GM18858 (cell line): Measurements from ENCODE around the gene TLE2.

ENCODE experiments used
- ATAC-seq: cut with Tn5 transposase; IDR thresholded peaks from one replicate; pipeline ENCODE4 v1.9.1; 2021; ENCODE audit not compliant: unreplicated experiment

Gene TLE2

DNA sequence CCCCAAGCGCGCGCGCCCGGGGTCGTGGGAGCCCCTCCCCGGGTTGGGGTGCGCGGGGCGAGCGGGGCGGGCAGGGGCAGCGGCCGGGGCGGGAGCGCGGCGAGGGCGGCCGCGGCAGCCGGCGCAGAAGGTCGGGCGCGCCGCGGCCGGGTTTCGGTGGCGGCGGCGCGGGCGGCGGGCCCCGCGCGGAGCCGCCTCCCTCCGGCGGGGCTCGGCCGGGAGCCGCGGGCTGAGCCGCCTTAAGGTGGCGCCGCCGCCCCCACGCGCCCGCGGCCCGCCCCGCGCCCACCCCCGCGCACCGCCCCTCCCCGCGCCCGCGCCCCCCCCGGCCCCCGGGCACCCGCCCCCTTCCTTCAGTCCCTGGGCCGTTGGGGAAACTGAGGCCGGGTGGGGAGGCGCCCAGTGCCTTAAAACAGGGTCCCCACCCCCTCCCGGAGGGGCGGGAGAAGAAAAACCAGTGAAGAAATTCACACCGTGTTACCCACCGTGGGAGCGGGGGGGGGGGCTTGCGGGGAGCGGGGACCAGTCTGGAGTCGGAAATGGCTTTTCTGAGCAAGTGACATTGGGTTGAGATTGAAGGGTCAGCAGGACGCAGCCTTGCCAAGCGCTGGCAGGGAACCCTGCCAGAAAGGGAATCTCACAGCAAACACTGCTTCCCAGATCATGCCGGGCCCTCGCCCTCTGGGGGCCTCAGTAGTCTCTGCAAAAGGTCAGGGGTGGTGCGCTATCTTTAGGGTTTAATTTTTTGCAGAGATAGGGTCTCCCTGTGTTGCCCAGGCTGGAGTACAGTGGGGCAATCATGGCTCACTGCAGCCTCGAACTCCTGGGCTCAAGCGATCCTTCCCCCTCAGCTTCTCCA, at the start of gene TLE2:
TLE2 (minus strand) TSS at position 216 of the 859 bp plus-strand sequence. CDS start 376 bp downstream, outside the sequence.
- ATAC-seq, result no peak

DNA sequence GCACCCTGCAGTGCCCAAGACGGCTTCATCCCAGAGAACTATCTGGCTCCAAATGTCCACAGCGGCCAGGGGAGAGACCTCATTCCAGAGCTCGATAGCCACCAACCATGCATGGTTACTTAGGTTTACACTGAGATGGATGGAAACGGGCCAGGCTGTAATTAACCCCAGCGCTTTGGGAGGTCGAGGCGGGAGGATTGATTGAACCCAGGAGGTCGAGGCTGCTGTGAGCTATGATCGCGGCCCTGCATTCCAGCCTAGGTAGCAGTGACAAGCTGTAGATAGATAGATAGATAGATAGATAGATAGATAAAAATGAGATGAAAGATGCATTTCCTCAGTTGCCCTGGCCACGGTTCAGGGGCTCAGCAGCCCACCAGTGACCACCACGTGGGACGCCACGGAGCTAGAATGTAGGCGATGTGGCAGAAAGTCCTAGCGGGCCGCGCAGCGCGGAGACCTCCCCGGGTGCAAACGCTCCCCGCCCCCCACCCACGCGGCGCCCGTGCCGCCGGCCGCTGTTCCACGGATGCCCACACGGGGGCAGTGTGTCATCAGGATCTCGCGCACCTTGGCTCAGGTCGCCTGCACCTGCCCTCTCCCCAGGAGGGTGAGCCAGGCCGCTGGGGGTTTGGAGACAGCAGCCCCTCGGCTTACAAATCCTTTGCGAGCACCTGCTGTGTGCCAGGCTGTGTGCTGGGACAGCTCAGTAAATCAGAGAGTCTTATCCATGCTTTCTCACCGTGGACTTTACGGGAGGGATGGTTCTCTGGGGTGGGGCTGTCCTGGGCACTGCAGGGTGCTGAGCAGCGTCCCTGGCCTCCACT, 46.7 kb upstream of the TLE2 start:
- ATAC-seq, result no peak

DNA sequence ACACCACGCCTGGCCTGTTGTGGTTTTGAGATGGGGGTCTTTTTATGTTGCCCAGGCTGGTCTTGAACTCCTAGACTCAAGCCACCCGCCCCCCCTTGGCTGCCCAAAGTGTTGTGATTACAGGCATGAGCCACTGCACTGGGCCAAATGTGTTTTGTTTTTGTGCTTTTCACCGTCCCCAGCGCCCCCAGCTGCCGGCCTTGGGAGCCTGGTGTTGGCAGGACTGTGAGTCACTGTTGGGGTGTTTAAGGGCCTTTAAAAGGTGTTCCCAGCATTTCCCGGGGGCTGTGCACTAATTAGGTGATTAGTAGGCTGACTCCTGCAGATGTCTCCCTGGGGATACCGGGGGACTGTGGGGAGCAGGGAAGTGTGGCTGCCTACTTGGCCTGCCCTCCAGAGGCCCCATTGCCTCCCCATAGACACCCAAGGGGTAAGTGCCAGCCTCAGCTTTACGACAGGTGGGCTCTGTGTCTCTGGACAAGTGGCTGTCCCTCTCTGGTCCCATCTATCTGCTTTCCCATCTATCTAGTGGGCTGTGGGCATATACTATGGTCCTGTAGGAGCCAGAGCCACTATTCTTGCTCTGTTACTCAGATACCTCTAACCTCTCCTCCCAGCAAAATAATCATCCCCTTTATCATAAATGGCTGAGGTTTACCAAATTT, 45.0 kb upstream of the TLE2 start:
- no peak for ATAC-seq

DNA sequence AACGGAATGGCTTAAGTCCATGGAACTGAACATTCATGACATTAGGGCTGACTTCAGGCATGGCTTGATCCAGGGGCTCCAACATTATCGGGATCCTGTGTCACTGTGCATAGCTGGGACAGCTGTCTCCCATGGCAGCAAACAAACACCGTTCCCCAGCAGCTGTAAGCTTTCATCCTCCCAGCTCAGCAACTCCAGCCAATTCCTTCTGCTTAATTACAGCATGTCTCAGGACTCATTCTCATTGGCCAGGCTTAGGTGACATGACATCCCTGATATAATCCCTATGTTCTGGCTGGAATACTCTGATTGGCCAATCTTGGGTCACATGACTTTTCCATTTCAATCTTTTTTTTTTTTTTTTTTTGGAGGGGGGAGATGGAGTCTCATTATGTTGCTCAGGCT, 44.1 kb upstream of the TLE2 start:
- no peak for ATAC-seq

DNA sequence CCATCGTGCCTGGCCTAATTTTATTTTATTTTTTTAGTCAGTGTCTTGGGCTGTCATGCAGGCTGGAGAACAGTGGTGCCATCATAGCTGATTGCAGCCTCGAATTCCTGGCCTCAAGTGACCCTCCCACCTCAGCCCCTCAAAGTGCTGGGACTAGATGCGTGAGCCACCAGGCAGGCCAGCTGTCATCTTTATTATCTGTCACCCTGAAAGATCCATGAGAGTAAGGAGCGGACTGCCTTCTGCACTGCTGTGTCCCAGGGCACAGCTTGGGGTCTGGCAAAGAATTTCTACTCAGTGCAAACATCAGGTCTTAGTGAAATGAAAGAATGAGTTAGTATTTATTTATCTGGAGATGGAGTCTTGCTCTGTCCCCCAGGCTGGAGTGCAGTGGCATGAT, 42.7 kb upstream of the TLE2 start:
- no peak for ATAC-seq

DNA sequence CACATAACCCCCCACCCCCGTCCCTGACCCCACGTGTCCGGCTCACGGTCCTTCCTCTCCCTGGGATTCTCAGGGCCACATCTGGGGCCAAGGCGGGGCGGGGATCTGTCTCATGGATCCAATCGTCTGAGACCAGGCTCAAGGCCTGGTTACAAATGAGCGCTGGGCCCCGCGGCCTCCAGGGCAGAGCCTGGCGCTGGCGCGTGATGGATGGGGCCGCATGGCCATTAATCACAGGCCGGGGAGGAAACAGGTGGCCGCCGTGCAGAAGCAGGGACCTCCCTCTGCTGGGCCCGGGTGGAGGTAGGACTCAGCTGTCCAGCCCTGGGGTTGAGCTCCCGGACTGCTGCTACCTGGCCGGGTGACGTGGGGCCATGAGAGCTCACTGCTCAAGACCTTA, 39.0 kb upstream of the TLE2 start:
- ATAC-seq, result no peak

DNA sequence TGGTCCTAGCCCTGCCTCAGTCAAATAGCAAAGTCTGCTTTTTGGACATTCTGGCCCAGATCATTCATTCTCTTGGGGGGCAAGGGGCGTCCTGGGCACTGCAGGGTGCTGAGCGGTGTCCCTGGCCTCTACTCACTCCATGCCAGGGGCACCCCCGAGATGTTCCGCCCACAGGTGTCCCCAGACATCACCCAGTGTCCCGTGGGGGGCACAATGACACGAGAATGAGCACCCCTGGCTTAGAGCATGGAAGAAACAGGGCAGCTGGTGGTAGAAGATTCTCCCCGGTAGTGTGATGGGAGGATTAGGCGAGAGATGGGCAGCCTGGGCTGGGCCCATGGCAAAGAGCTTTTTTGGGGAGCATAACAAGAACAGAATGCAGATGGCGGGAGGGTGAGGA, 38.5 kb upstream of the TLE2 start:
- no peak for ATAC-seq

DNA sequence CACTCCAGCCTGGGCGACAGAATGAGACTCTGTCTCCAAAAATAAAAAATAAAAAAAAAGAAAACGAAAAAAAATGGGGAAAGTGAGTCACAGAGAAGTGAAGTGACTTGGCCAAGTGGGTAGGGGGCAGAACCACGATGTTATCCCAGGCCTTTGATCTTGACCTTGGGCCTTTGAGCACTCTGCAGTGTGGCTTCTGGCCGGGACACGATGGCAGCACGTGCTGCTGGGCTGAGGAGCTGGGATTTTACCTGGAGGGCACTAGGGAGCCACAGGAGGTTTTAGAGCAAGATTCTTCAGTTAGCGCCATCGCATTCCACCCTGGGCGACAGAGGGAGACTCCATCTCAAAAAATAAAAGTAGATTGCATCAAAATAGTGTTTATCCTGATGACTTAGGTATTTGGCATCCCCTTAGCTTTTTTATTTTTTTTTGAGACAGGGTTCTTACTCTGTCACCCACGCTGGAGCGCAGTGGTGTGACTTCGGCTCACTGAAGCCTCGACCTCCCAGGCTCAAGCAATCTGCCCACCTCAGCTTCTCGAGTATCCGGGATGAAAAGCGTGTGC, 37.5 kb upstream of the TLE2 start:
- ATAC-seq, result no peak

DNA sequence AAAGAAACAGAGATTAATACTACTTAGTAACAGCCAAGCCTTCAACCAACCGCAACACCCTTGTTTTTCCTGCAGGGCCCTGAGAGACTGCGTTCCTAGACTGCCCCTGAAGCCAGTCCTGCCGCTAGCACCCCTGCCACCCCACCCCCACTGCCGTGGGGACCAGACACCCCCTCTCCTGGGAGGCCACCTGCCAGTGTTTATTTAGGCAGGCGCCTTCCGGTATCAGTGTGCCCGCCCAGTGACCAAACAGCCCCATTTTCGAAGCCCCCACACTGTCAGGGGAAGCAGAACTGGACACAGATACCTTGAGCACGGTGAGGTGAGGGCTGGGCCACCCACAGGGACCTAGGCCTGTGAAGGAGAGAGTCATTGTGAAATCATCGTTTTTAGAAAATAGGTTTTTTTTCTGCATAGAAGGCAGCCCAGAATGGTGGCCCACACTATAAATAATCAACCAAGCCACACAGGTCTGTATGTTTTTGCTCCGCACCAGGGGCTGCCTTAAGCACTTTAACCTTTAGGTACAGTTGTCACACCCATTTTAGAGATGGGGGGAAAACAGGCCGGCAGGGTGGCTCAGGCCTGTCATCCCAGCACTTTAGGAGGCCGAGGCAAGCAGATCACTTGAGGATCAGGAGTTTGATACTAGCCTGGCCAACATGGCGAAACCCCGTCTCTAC, 36.7 kb upstream of the TLE2 start:
- ATAC-seq, result no peak

DNA sequence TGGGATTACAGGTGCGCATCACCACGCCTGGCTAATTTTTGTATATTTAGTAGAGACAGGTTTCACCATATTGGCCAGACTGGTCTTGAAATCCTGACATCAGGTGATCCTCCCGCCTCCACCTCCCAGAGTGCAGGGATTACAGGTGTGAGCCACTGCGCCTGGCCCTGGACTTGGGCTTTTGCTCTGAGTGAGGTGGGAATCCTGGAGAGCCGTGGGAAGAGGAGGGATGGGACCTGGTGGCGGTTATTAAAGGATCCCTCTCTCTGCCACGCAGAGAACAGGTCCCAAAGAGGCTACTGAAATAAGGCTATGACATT, 34.9 kb upstream of the TLE2 start:
- no peak for ATAC-seq

DNA sequence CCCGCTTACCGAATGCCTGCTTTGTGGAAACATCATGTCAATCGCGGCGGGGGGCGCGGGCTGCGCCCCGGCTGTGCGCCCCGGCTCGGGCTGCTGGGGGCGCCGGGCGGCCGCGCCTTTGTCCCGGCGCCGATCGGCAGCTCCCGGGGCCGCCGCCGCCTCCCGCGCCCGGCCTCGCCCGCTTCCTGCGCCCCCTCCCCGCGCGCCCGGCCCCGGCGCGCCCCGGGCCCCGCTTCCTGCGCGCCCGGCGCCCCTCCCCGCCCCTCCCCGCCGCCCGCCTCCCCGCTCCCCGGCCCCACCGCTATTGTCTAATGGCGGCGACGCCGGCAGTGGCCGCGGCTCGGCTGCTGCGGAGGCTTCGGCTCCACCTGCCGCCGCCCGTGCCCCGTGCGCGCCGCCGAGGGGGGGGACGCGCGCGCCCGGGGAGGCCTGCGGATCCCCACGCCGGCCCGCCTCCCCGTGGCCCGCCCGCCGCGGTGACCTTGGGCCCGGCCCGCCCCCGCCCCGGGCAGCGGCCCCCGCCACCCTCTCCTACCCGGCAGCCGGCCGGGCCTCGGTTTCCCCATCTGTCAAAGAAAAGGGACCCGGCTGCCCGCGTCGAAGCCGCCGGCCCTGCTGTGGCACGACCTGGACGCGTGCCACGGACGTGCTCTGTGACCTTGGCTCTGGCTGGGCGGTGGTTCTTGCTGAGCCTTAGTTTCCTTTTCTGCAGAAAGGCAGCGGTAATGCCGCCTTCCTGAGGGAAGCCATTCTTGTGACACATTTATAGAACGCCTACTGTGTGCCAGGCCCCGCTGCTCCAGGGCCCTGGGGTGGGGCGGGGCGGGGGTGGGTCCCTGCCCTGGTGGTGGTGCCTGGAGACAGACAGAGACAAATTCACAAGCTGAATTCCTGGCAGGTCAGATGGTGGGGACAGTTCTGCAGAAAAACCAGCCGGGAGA, 33.4 kb upstream of the TLE2 start, which contains the start of gene TLE5:
TLE5 (minus strand) TSS at position 331 of the 941 bp plus-strand sequence; CDS start at position 36, 295 bp downstream.
- ATAC-seq, result no peak

DNA sequence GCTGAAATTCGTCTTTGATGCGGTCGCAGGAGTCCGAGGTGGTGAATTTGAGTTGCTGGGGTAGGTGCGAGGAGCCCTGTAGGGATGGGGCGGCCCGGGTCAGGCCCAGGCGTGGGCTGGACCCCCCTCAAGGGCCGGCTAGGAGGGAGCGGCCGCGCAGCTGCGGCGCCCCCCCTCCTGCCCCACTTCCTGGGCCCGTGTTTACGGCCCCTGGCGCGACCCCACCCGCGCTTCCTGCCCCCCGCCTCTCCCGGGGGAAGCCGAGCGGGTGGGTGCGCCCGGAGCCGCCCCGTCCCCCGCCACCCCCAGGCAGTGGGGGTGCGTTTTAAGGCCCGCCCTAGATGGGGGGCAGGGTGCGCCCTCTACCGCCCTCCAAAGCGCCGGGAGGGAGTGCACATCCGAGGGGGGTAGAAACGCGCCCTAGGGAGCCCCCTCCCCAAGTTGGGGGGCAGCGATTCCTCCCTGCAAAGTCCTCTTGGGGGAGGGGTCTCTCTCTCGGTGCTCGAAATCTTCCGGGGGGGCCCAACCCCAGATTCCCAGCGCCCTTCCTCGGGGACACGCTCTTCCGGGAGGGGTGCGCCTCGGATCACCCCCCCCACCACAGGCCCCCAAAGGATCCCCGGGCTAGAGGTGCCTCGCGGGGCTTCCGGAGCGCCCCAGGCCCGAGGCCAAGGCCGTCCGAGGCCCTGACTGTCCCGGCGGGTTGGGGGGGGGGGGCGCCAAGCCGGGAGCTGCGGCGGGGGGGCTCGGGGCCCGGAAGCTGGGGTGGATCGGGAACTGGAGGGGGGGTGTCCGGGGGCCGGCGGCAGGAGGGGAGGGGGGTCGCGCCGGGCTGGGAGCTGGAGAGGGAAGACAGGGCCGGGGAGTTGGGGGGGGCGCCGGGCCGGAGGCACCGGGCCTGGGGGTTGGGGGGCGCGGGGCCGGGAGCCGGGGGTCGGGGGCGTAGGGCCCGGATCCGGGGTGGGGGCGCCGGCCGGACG, 32.4 kb upstream of the TLE2 start:
- no peak for ATAC-seq

DNA sequence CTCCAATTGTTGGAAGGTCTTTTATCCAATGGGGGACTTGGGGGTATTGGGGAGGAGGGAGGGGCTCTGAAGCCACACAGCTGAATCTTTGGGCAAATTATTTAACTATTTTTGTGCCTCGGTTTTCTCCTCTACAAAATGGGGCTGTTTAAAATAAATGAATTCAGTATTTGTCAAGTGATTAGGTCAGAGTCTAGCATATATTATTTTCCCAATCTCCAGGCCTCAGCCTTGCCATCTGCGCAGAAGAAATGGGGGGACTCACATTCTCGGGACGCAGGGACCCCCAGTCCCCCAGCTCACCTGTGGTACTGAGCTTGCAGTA, 31.7 kb upstream of the TLE2 start:
- no peak for ATAC-seq

DNA sequence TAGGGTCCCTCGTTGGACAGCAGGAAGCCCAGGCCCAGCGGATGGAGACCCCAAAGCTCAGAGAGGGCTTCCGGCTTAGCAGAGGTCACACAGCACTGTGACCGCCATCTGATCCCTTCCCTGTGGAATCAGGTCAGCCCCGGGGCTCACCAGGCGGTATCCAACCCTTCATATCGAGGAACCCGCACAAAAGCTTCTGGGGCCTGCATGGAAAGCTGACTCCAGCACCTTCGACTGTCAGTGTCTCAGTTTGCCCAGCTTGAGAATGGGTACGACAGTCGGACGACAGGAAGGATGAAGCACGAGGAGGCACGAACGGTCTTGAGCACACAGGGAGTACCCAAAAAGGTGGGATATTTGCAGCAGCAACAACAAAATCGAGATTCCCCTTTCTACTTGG, 30.6 kb upstream of the TLE2 start:
- ATAC-seq, result no peak

DNA sequence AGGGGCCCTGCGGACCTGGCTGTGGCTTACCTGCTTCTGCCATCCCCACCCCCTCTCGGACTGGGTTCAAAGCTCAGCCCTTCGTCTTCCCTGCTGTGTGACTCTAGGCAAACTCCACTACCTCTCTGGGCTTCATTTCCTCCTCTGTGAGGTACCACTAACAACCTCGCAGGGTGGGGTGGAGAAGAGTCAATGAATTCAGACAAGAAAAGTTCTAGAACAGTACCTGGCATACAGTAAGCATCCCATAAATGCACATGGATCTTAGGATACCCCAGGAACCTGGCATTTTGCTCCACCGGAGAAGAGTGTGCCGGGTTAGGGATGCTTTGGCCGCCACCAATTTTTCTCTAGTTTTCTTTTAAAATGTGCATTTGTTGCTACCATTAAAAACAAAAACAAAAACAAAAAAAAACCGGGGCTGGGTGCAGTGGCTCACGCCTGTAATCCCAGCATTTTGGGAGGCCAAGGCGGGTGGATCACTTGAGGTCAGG, 29.8 kb upstream of the TLE2 start:
- ATAC-seq, result no peak

DNA sequence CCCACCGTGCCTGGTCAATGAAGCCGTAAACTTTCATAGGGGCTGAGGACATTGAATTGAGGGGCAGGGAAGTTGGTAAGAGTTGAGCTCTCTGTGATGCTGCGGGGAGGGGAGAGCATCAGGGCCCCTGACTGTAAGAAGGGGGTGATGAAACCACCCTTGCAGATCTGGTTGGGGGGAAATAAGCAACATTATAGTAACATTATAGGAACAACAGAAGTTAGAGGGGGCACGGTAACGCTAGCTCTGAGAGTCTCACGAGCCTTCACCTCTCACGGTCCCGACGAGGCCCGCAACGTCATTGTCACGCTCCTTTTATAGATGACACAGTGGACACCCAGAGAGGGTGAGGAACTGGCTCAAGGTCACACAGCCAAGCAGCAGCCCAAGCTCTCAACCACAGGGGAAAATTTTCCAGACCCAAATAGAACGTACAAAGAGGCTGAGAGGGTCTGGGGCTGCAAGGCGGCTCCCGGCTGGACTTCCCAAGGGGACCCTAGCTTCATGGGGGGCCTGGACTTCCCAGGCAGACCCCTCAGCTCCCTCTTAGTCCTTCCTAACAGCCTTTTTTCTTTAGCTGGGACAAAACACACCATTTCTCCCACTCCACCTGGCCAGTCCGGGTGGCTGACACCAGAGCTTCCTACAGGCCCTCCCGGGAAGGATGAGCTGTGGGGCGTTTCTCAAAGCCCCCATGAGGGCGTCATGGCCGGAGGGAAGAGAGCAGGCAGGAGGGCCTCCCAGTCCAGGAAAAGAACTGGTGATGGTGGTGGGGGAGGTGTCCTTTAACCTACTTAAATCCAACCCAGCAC, 29.1 kb upstream of the TLE2 start:
- no peak for ATAC-seq

DNA sequence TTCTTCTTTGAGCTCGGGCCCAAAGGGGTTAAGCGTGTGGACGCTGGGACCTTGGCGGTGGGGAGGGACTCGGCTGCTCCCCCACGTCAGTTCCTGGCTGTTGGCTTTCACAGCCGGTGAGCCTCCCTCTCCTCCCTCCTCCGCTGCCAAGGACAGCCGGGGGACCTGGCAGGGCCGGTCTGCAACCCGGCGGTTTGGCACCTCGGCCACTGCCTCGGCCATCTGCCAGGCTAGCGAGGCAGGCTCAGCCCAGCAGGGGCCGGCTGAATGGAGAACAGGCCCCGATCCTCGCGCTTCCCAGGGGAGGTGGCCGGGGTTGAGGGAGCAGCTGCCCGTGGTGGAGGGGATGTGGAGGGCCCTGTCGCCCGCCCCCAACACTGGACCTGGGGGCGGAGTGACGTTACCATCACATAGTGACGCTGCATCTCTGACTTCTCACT, 28.2 kb upstream of the TLE2 start:
- no peak for ATAC-seq
